Natural killer cell (primary cell): ENCODE measurements around the gene PAH. TPM values are rescaled to one million over a fixed set of nuclear protein-coding genes. Genes with fewer than 3 reads are reported as not detected.

Experiments
- total RNA-seq, 4 donors: library from RNA; stranded (reverse); fragments of 120-200 nt in 1 of 4; gene quantifications; one replicate each; pipeline versions ENCODE4 v1.2.3 to v1.2.4, GENCODE V29; 2013 to 2022

The PAH gene
- total RNA-seq, 3 donors from 2014 or later (not counting 1 experiment from before 2014, with no cell fraction given): not detected

Other genes with a start within 250 kb of the PAH start
- not detected for gene ASCL1, start 40.4 kb upstream of the PAH start, total RNA-seq